IMR-90 (cell line): ENCODE results near the gene AMPD2.

Experiments used
- CTCF ChIP-seq: conservative IDR thresholded peaks from 2 replicates; pipeline ENCODE4 v1.5.1; 2012; ENCODE audit warnings: mild to moderate bottlenecking, low read depth, low read length, improper control_type of control experiment
- MAZ ChIP-seq: IDR thresholded peaks from 2 replicates; pipeline ENCODE4 v1.6.1; 2012; ENCODE audit warnings: low read depth, mild to moderate bottlenecking, low read length, improper control_type of control experiment, moderate library complexity, borderline replicate concordance
- MXI1 ChIP-seq: IDR thresholded peaks from 2 replicates; pipeline ENCODE4 v1.6.1; 2012; ENCODE audit warnings: low read depth, mild to moderate bottlenecking, low read length, moderate library complexity, borderline replicate concordance
- POLR2A ChIP-seq: IDR thresholded peaks from 2 replicates; pipeline ENCODE4 v1.6.1; 2012; ENCODE audit warnings: mild to moderate bottlenecking, low read depth, low read length
- RAD21 ChIP-seq: IDR thresholded peaks from 2 replicates; pipeline ENCODE4 v1.6.1; 2012; ENCODE audit warnings: low read length, improper control_type of control experiment
- RFX5 ChIP-seq: IDR thresholded peaks from 2 replicates; pipeline ENCODE4 v1.8.0; 2012; ENCODE audit warnings: low read depth, mild to moderate bottlenecking, low read length, moderate library complexity
- SMC3 ChIP-seq: fragments of 150-350 bp; IDR thresholded peaks from 2 replicates; pipeline ENCODE4 v1.6.1; 2016; ENCODE audit warnings: low read depth, mild to moderate bottlenecking, antibody characterized with exemption, low read length, moderate library complexity
- TF ChIP-seq, protein P1 (sequence below): fragments of 150-350 bp; IDR thresholded peaks from 2 replicates; pipeline ENCODE4 v1.6.1; 2017; ENCODE audit warnings: mild to moderate bottlenecking, antibody characterized with exemption, low read length, low read depth
- TF ChIP-seq, protein P2 (sequence below): fragments of 150-350 bp; IDR thresholded peaks from 2 replicates; pipeline ENCODE4 v1.6.1; 2016; ENCODE audit warnings: low read depth, mild to moderate bottlenecking, low read length, moderate library complexity, borderline replicate concordance

DNA sequence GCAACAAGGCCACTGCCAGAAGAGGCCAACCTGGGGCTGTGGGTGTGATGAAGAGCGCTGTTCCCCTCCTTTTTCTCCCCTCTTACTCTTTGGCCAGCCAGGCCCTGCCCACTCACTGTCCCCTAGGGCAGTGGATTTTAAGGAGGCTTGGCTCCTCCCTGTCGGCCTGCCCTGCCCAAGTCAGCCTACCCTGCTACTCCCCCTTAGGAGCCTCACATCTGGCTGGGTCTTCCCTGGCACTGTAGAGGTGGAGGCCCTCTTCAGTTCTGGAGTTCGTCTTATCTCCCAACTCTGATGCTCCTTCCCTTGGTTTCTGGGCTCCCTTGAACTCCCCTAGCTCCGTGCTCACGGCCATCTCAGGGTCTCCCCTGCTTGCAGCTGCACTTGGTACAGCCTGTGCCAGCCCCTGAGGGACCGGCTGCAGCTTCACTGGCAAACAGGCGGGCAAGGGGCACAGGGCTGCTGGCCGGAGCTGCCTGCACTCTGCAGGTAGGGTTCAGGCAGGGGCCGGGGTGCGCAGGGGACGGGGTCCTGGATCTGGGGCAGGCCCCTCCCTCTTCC is 4.0 kb downstream of the AMPD2 start:
- TF ChIP-seq, protein P1, sequence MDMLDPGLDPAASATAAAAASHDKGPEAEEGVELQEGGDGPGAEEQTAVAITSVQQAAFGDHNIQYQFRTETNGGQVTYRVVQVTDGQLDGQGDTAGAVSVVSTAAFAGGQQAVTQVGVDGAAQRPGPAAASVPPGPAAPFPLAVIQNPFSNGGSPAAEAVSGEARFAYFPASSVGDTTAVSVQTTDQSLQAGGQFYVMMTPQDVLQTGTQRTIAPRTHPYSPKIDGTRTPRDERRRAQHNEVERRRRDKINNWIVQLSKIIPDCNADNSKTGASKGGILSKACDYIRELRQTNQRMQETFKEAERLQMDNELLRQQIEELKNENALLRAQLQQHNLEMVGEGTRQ = no peak
- no peak for TF ChIP-seq CTCF
- TF ChIP-seq SMC3 = no peak
- no peak for TF ChIP-seq RFX5
- no peak for TF ChIP-seq POLR2A
- TF ChIP-seq, protein P2, sequence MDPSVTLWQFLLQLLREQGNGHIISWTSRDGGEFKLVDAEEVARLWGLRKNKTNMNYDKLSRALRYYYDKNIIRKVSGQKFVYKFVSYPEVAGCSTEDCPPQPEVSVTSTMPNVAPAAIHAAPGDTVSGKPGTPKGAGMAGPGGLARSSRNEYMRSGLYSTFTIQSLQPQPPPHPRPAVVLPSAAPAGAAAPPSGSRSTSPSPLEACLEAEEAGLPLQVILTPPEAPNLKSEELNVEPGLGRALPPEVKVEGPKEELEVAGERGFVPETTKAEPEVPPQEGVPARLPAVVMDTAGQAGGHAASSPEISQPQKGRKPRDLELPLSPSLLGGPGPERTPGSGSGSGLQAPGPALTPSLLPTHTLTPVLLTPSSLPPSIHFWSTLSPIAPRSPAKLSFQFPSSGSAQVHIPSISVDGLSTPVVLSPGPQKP = no peak
- TF ChIP-seq MAZ = no peak
- TF ChIP-seq MXI1 = no peak
- TF ChIP-seq RAD21 = no peak
